HL-60/S4 (cell line): ENCODE measurements around the gene PRR29.
"Not testable (repeated sequence)": the region's sequence is repeated elsewhere in the genome, so short reads cannot be mapped to it uniquely, and the experiment has no call there.

Source experiments
- in situ Hi-C: fragments of 300-500 bp; cut with MboI; formaldehyde crosslinking; loops from 2 replicates; pipeline ENCODE4 v1.14.3; 2022; ENCODE audit warnings: low sequenced_read_pairs

The PRR29 gene

GRCh38 chr17:63974594-63975192 lies 23.5 kb upstream of the PRR29 start:
- in situ Hi-C loops: no loop called here

DNA sequence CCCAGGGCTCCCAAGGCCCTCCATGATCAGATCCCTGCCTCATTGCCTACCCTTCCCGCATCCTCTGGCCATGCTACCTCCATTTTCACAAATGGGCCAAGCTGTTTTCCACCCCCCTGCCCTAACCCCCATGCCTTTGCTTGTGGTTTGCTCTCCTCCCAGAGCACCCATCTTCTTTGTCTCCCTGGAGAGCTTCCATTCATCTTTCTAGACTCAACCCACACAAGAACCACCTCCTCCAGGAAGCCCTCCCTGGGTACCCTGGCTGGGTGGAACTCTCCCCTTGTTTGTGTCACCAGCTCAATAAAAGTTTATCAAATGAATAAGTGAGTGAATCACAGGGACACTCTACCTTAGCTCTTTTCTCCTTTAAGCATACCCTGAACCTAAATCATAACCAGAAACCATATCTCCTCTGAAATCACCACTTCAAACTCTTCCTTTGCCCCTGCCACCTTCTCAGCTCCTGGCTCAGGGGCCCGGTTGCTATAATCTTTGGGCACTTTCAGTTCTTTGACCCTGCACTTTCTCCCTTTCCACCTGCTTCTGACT lies 22.5 kb upstream of the PRR29 start:
- in situ Hi-C loops: no loop called here

GRCh38 chr17:63976702-63977101 lies 21.4 kb upstream of the PRR29 start:
- in situ Hi-C loops: no loop called here

- in situ Hi-C loops: no loop called here
These were observed 19.6 kb upstream of the PRR29 start for GRCh38 chr17:63978272-63979200.

GRCh38 chr17:63982641-63983040 lies 15.5 kb upstream of the PRR29 start:
- in situ Hi-C loops: not testable (repeated sequence)

- in situ Hi-C loops: no loop called here
These were observed 14.8 kb upstream of the PRR29 start for GRCh38 chr17:63983320-63983719.

- in situ Hi-C loops: no loop called here
These were observed 13.9 kb upstream of the PRR29 start for GRCh38 chr17:63984236-63984635.

DNA sequence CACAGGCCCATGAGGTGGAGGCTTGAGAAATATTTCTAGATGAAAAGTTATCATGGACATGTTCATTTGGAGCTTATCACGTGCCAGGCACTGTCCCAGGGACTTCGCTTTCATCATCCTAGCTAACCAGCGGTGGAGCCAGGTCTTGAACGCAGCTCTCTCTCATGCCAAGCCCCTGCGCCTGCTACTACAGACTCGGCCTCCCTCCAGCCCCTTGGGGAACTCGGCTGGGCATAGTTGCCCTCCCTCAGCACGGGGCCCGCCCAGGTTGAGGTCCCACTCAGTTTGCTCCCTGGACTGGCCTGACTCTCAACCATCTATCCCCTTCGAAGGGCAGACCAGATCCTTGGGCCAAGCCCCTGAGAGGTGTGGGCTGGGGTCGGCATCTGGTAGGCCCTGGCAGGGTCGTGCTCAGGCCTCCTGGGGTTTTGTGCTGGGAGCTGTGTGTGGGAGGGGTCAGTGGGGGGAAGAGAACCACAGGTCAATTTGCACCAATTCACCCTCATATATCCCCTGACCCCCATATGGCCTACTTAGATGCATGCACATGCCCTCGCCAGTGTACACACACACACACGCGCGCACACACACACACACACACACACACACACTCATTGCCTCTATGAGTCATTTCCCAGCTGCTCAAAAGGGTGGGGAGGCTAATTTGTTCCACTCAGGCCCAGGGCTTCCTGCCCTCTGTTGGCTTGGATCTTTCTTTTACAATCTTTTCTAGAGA lies 13.3 kb upstream of the PRR29 start:
- in situ Hi-C loops: no loop called here

DNA sequence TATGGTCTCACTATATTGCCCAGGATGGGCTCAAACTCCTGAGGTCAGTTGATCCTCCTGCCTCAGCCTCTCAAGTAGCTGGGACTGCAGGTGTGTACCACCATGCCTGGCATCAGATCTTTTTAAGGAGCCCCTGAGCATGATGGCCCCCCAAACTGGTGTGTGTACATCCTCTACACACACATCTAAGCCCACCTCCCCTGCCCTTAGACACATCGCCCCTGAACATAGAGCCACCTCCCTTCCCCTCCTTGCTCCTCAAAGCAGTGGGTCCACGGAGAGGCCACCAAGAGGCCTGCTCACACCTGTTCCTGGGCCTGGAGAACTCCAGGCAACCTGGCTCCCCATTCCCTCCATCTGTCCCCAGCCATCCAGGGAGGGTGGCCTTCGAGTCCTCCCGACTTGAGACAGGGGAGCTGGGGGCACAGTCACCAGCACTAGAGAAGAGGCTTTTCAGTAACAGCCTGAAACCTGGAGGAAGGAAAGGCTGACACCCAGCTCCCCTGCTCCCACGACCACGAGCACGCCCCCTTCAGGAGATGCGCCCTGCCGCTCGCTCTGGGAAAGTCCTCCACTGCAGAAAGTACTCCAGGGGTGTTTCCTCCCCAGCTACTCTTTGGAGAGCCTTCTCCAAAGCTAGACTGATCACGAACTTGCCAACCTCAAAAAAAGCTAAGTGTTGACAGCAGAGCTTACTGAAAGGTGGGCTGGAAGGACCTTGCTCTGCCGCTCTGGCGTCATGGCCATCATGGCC lies 12.6 kb upstream of the PRR29 start:
- in situ Hi-C loops: no loop called here

GRCh38 chr17:63986821-63987220 lies 11.3 kb upstream of the PRR29 start:
- in situ Hi-C loops: no loop called here

- in situ Hi-C loops: no loop called here
These were observed 10.7 kb upstream of the PRR29 start for GRCh38 chr17:63987221-63988126.

GRCh38 chr17:63988127-63988478 lies 10.0 kb upstream of the PRR29 start:
- in situ Hi-C loops: no loop called here

DNA sequence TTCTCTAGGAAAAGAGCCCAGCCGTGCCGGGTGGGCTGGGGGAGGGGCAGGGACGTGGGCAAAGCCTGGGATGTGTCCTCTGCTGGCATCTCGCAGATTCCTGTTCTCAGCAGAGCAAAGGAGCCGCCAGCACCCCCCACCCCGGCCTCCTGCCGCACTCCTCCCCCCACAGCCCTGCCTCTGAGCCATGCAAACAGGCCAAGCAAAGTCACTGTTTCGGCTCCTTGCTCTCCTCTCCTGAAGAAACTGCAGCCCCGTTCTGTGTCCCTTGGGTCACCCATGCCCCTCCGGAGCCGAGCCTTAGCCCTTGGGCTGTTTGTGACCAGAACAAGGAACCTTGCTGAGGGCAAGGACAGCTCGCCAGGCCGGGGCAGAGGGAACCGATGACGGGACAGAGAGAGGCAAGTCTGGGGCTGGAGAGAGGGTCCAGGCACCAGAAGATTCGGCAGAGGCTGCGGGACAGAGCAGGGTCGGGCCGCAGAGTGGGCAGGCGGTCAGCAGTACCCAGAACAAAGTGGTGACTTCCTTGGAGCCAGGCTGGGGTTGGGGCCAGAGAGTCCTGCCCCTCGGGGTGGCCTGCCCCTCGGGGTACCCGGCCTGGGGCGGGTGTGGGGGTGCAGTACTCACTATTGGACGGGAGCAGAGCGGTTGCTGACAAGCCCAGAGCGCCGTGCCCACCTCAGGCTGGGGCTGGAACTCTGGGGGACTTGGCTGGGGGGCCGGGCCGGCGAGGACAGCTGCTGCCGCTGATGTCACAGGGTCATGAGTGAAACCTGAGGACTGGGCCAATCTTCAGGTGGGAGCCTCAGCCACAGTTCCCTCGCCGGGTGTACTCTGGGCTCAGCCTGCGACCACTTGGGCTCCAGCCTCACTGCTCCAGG lies 9.2 kb upstream of the PRR29 start:
- in situ Hi-C loops: no loop called here

DNA sequence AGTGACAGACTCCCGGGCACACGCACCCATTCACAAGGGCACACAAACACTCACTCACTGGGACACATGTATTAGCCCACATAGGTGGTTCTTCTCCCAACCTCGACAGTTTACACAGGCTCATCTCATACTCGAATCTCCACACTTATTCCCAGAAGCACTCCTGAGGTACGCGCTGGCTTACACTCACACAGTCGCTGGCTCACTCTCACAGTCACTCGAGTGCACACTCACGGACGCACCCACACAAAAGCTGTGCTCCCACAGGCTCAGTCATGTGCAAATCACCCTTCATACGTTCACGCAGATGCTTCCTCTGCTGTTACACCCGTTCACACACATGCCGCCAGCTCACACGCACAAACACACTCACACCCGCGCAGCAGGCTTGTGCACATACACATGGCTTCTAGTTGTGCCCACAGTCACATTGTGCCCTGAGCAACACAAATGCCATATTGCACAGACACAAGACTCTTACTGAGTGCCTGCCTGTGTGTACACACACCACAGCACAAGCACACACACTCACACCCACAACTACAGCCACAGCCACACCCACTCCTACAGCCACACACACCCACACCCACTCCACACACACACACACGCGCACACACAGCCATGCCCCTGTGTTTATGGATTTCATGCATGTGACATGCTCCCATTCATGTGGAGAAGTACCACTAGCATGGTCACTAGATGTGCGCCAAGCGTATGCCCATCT lies 8.4 kb upstream of the PRR29 start:
- in situ Hi-C loops: no loop called here

DNA sequence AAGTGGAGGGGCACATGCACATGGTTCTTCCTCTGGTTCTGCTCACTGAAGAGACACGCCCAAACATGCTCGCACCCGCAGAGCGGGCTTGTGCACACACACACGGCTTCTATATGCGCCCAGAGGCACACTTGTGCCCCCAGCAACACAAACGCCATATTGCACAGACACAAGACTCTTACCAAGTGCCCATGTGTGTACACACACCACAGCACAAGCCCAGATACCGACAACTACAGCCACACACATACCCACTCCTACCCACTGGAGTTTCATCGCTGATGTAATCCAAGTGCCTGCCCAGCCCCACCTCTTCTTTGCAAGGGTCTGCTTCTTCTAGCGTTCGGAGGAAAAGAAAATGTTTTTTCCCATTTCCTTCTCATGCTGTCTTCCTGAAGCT lies 6.5 kb upstream of the PRR29 start:
- in situ Hi-C loops: no loop called here

DNA sequence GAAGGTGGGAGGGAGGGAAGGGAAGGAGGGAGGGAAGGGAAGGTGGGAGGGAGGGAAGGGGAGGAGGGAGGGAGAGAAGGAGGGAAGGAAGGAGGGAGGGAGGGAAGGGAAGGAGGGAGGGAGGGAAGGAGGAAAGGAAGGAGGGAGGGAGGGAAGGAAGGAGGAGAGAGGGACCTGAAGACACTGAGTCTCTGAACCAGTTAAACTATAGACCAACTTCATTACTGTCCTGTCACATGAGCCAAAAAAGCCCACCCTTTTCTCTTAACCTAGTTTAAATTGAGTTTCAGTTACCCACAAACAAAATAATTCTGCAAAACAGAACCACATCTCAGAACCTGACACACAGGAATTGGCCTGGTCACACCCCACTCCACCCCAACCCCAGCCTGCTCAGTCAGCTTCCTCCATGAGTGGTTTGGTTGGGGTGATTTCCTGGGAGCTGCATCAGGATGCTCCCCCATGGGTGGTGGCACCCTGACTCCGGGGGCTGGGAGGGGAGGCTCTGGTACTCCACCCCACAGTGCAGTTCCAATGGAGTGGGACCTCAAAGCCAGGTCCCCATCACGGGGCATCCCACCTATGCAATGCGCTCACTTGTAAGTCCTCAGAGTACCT lies 4.7 kb upstream of the PRR29 start:
- in situ Hi-C loops: no loop called here

DNA sequence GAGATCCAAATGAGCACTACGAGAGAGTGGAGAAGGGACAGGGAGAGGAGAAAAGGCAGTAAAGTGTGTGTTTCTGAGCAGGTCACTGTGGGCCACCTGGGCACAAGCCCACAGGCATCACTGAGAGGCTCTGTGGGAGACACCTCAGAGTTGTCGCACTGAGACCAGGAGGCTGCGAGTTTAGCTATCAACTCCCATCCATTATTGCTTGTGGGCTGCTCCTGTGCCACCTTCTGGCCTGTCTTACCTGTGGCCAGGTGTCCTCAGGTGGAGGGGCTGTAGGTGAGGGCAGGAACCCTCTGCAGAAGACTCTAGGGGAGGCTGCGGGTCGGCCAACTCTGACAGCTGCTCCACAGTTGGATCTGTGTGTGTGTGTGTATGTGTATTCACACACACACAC lies 2.5 kb upstream of the PRR29 start:
- in situ Hi-C loops: no loop called here
